GM12892 (cell line): ENCODE measurements around the gene RUFY4.

ENCODE experiments used
- POLR2A ChIP-seq: IDR thresholded peaks from 2 replicates; pipeline ENCODE4 v1.6.1; 2011; ENCODE audit warnings: low read depth, low read length, control low read depth
- POLR2AphosphoS5 ChIP-seq: IDR thresholded peaks from 2 replicates; pipeline ENCODE4 v1.6.1; 2011; ENCODE audit warnings: low read depth, low read length, control low read depth

DNA sequence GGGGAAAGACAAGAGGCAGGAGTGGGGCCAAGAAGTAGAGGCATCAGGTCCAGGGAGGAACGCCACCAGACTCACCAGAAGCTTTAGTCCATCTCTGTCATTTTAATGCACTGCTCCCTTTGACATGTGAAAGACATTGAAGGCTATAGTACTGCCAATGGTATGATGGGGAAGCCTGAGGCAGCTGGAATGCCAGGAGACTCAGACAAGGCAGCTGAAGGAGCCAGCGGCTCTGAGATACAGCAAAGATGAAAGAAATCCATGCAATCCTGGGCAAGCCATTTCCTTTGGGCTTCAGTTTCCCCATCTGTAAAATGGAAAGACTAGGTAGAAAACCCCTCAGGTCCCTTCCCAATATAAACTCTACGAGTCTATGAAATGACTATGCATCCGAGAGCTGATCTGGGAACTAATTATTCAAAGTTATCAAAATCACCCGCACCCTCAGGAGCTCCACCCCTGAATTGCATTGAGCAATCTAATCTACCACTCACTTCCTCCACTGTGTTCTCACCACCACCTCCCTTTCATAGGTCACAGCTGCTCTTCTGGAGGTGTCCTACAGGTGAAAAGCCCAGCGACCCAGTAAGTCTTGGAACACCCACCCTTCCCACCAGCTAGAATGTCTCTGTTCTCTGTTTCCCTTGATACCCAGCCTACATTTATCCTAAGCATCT lies 59.9 kb downstream of the RUFY4 start:
- TF ChIP-seq POLR2A = no peak
- TF ChIP-seq POLR2AphosphoS5 = no peak
